ENCODE measurements around the gene GPS2.

Gene GPS2

GRCh38 chr17:7328009-7328408 is 12.8 kb upstream of the GPS2 start:
- Histone ChIP-seq H3K79me2 (ENCODE audit: control insufficient read depth, low read length) (peaks cover 41% of the 10 kb centered on the region), H3K4me1 (ENCODE audit: control insufficient read depth, low read length) (peaks cover 48% of the 10 kb centered on the region), H3K27ac (ENCODE audit: low read depth, low read length) (peak overlapping the region; percentile 94; the same call in 1 of the 2 replicates), H3K36me3 (ENCODE audit: control insufficient read depth, low read length) (peaks cover 41% of the 10 kb centered on the region), H3F3A (ENCODE audit: control insufficient read depth, insufficient read depth) (peaks cover 8% of the 10 kb centered on the region), H3K27me3 (ENCODE audit: control insufficient read depth, low read length) (no peaks in the 10 kb centered on the region), H3K9me2 (replicated peaks; ENCODE audit: control insufficient read depth, low read length) (no peaks in the 10 kb centered on the region), H3K9me3 (ENCODE audit: control insufficient read depth, insufficient read depth, low read length) (no peaks in the 10 kb centered on the region), H3K4me2 (ENCODE audit: low read length) (peak overlapping the region; percentile 98), H4K20me1 (ENCODE audit: control insufficient read depth, insufficient read depth, low read depth, low read length) (no peaks in the 10 kb centered on the region), H3K4me3 (ENCODE audit: low read length) (peak overlapping the region; percentile 100)
- TF ChIP-seq EZH2phosphoT487 (IDR thresholded peaks at IDR 0.05; ENCODE audit: borderline replicate concordance, low read length) (no peak), CTCF (IDR thresholded peaks at IDR 0.05; ENCODE audit: low read depth, low read length, poor library complexity, severe bottlenecking) (no peak)

GRCh38 chr17:7327501-7327900 is 12.3 kb upstream of the GPS2 start:
- Histone ChIP-seq H3K79me2 (ENCODE audit: control insufficient read depth, low read length) (peaks cover 41% of the 10 kb centered on the region), H3K27ac (ENCODE audit: low read depth, low read length) (no peak overlapping the region), H3K4me3 (ENCODE audit: low read length) (peak overlapping the region; percentile 100), H3F3A (ENCODE audit: control insufficient read depth, insufficient read depth) (peaks cover 8% of the 10 kb centered on the region), H4K20me1 (ENCODE audit: control insufficient read depth, insufficient read depth, low read depth, low read length) (no peaks in the 10 kb centered on the region), H3K4me1 (ENCODE audit: control insufficient read depth, low read length) (peaks cover 43% of the 10 kb centered on the region), H3K9me3 (ENCODE audit: control insufficient read depth, insufficient read depth, low read length) (no peaks in the 10 kb centered on the region), H3K4me2 (ENCODE audit: low read length) (peak overlapping the region; percentile 98), H3K36me3 (ENCODE audit: control insufficient read depth, low read length) (peaks cover 46% of the 10 kb centered on the region), H3K27me3 (ENCODE audit: control insufficient read depth, low read length) (no peaks in the 10 kb centered on the region), H3K9me2 (replicated peaks; ENCODE audit: control insufficient read depth, low read length) (no peaks in the 10 kb centered on the region)
- no peak for TF ChIP-seq EZH2phosphoT487 (IDR thresholded peaks at IDR 0.05; ENCODE audit: borderline replicate concordance, low read length)
- TF ChIP-seq CTCF (IDR thresholded peaks at IDR 0.05; ENCODE audit: low read depth, low read length, poor library complexity, severe bottlenecking): no peak

GRCh38 chr17:7327056-7327455 is 11.9 kb upstream of the GPS2 start:
- Histone ChIP-seq H3K36me3 (ENCODE audit: control insufficient read depth, low read length) (peaks cover 51% of the 10 kb centered on the region), H3K4me1 (ENCODE audit: control insufficient read depth, low read length) (peaks cover 39% of the 10 kb centered on the region), H3K27me3 (ENCODE audit: control insufficient read depth, low read length) (no peaks in the 10 kb centered on the region), H3F3A (ENCODE audit: control insufficient read depth, insufficient read depth) (peaks cover 5% of the 10 kb centered on the region), H3K9me3 (ENCODE audit: control insufficient read depth, insufficient read depth, low read length) (no peaks in the 10 kb centered on the region), H3K9me2 (replicated peaks; ENCODE audit: control insufficient read depth, low read length) (no peaks in the 10 kb centered on the region), H3K27ac (ENCODE audit: low read depth, low read length) (no peak overlapping the region), H3K4me3 (ENCODE audit: low read length) (no peak overlapping the region), H4K20me1 (ENCODE audit: control insufficient read depth, insufficient read depth, low read depth, low read length) (no peaks in the 10 kb centered on the region), H3K79me2 (ENCODE audit: control insufficient read depth, low read length) (peaks cover 41% of the 10 kb centered on the region), H3K4me2 (ENCODE audit: low read length) (peak overlapping the region; percentile 98; the same call in 1 of the 2 replicates)
- TF ChIP-seq CTCF (IDR thresholded peaks at IDR 0.05; ENCODE audit: low read depth, low read length, poor library complexity, severe bottlenecking) (no peak), EZH2phosphoT487 (IDR thresholded peaks at IDR 0.05; ENCODE audit: borderline replicate concordance, low read length) (no peak)
